ENCODE results near the gene APOL6.

GRCh38 chr22:35627267-35628041 is 20.8 kb upstream of the APOL6 start:
- TF ChIP-seq EZH2 (IDR thresholded peaks at IDR 0.05; ENCODE audit: borderline replicate concordance, control insufficient read depth, low read depth, low read length) = no peak
- TF ChIP-seq STAT3 (IDR thresholded peaks at IDR 0.05; ENCODE audit: low read depth, low read length) = no peak
- no peak for TF ChIP-seq USF2 (IDR thresholded peaks at IDR 0.05; ENCODE audit: borderline replicate concordance, low read depth, low read length)
- peak; percentile 48 to 90 (median 54); a peak in 5 of 6 replicates for TF ChIP-seq CTCF (IDR thresholded peaks at IDR 0.05 in 2 of 3, conservative IDR thresholded peaks at IDR 0.05 in 1 of 3; ENCODE audit: control insufficient read depth in 2 of 3, extremely low read depth in 1 of 3, insufficient read depth in 1 of 3, low read depth in 3 of 3, low read length in 3 of 3)
- no peak for TF ChIP-seq HDGF (IDR thresholded peaks at IDR 0.05)
